GM23248 (cell line): Measurements from ENCODE around the gene SLC25A33. TPM values are rescaled to one million over a fixed set of nuclear protein-coding genes. Genes with fewer than 3 reads are reported as not detected.

Experiments
- DNase-seq: peaks from one replicate; pipeline ENCODE4 v3.0.0-alpha.2; 2015
- H2AFZ ChIP-seq: fragments of 200-600 bp; sonication (generic); 2 replicates; pipeline ENCODE4 v1.6.1; 2016; ENCODE audit warnings: antibody characterized with exemption
- H3F3A ChIP-seq: fragments of 200-600 bp; sonication (generic); 2 replicates; pipeline ENCODE4 v1.6.1; 2016; ENCODE audit warnings: mild to moderate bottlenecking, antibody characterized with exemption, mixed run types; ENCODE audit not compliant: insufficient read depth
- H3K27ac ChIP-seq: fragments of 200-600 bp; sonication (generic); 2 replicates; pipeline ENCODE4 v1.5.1; 2016; ENCODE audit warnings: mild to moderate bottlenecking
- H3K27me3 ChIP-seq: fragments of 200-600 bp; sonication (generic); replicated peaks from 2 replicates; pipeline ENCODE4 v1.6.1; 2016; ENCODE audit warnings: mild to moderate bottlenecking; ENCODE audit not compliant: insufficient read depth
- H3K36me3 ChIP-seq: fragments of 200-600 bp; sonication (generic); 2 replicates; pipeline ENCODE4 v1.6.1; 2016; ENCODE audit warnings: low read depth, mild to moderate bottlenecking
- H3K4me1 ChIP-seq: fragments of 200-600 bp; sonication (generic); 2 replicates; pipeline ENCODE4 v1.6.1; 2016; ENCODE audit warnings: mild to moderate bottlenecking; ENCODE audit not compliant: insufficient read depth
- H3K4me2 ChIP-seq: fragments of 200-600 bp; sonication (generic); one replicate; pipeline ENCODE4 v1.6.1; 2016; ENCODE audit warnings: mild to moderate bottlenecking; ENCODE audit not compliant: unreplicated experiment
- H3K4me3 ChIP-seq: fragments of 200-600 bp; sonication (generic); 2 replicates; pipeline ENCODE4 v1.5.1; 2016; ENCODE audit warnings: mild to moderate bottlenecking
- H3K79me2 ChIP-seq: fragments of 200-600 bp; sonication (generic); 2 replicates; pipeline ENCODE4 v1.6.1; 2016; ENCODE audit warnings: mild to moderate bottlenecking; ENCODE audit not compliant: insufficient read depth
- H3K9ac ChIP-seq: fragments of 200-600 bp; sonication (generic); 2 replicates; pipeline ENCODE4 v1.6.1; 2016; ENCODE audit warnings: mild to moderate bottlenecking
- H3K9me2 ChIP-seq: fragments of 200-600 bp; sonication (generic); 2 replicates; pipeline ENCODE4 v1.6.1; 2016; ENCODE audit warnings: mixed run types, mild to moderate bottlenecking, moderate library complexity; ENCODE audit not compliant: insufficient read depth
- H3K9me3 ChIP-seq: fragments of 200-600 bp; sonication (generic); one replicate; pipeline ENCODE4 v1.6.1; 2017; ENCODE audit warnings: low read depth
- H4K20me1 ChIP-seq: fragments of 200-600 bp; sonication (generic); 2 replicates; pipeline ENCODE4 v1.6.0; 2016; ENCODE audit not compliant: insufficient read depth
- EZH2 ChIP-seq: fragments of 200-600 bp; sonication (generic); IDR thresholded peaks from 2 replicates; pipeline ENCODE4 v1.6.1; 2018; ENCODE audit warnings: antibody characterized with exemption, mild to moderate bottlenecking; ENCODE audit not compliant: insufficient read depth, poor library complexity, severe bottlenecking
- EZH2phosphoT487 ChIP-seq: fragments of 200-600 bp; sonication (generic); IDR thresholded peaks from 2 replicates; pipeline ENCODE4 v1.6.1; 2018; ENCODE audit warnings: antibody characterized with exemption, moderate library complexity, mild to moderate bottlenecking, low read depth; ENCODE audit not compliant: insufficient read depth
- WGBS, 2 experiments: methylation state at CpG; one replicate each; pipeline ENCODE4 v1.1.6; 2015 to 2017; ENCODE audit warnings: low lambda C conversion rate in 2 of 2, low coverage in 1 of 2; ENCODE audit errors: missing lambda C conversion rate in 2 of 2; 5-methylcytosine and 5-hydroxymethylcytosine counted together
- in situ Hi-C: fragments of 300-500 bp; cut with MboI; formaldehyde crosslinking; loops from 2 replicates; pipeline ENCODE4 v1.15.0; 2020
- polyA plus RNA-seq: library from polyadenylated mRNA; unstranded; fragments of >200 nt; fragmentation: Nextera tagmentation; extraction: Ambion mirVana; gene quantifications from 2 replicates; pipeline ENCODE4 v1.2.1, GENCODE V29; 2016
- total RNA-seq: library from RNA; depleted of rRNA; stranded (reverse); fragments of >200 nt; shearing (Covaris generic); gene quantifications from 2 replicates; pipeline ENCODE4 v1.2.3, GENCODE V29; 2014

The SLC25A33 gene
- total and polyA plus RNA-seq, 2 experiments from 2014 or later, result 4.2 to 5.8 TPM

DNA sequence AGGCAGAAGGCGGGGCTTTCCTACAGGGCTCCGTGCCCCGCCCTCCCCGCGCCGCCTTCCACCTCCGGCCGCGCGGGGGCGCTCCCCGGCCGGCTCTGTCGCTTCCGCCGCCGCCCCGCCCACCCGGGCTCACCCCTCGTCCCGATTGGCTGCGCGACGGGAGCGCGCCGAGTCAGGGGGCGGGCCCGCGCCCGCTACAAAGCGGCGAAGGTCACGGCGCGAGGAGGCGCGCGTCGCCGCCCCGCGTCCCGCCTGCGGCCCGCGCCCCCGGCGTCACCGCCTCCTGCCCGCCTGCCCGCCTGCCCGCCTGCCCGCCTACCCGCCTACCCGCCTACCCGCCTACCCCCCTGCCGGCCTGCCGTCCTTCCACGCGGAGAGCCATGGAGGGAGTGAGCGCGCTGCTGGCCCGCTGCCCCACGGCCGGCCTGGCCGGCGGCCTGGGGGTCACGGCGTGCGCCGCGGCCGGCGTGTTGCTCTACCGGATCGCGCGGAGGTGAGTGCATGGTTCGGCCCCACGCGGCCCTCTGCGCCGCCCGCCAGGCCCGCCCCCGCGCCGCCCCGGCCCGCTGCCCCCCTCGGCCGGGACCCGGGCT, 49.4 kb downstream of the SLC25A33 start, which contains the start of gene TMEM201:
Gene TMEM201 (plus strand): TSS at position 361 of the 593 bp plus-strand sequence. CDS start 20 bp downstream, at position 381.
- H2AFZ ChIP-seq, result peak within 1 kb of the TSS; percentile 85
- H3K4me3 ChIP-seq, result peak within 1 kb of the TSS; percentile 76
- DNase-seq, result peak; percentile 97
- peak within 1 kb of the TSS; percentile 67 for H3K9ac ChIP-seq
- H3K27me3 ChIP-seq, result no peaks in the 10 kb centered on the region
- in situ Hi-C loops, result no loop called here
- H3K4me2 ChIP-seq, result peak within 1 kb of the TSS; percentile 87
- H3F3A ChIP-seq, result no peaks in the 10 kb centered on the region
- TF ChIP-seq EZH2phosphoT487 (no peak), EZH2 (no peak)
- no peaks in the 10 kb centered on the region for H3K9me3 ChIP-seq
- no peaks in the 10 kb centered on the region for H4K20me1 ChIP-seq
- 0% methylated on average over 3 to 65 of the region's 94 CpGs for WGBS, 2 experiments
- no peaks in the 10 kb centered on the region for H3K4me1 ChIP-seq
- no peaks in the 10 kb centered on the region for H3K9me2 ChIP-seq
- no peaks in the 10 kb centered on the region for H3K36me3 ChIP-seq
- no peak within 1 kb of the TSS; the same call in 1 of the 2 replicates for H3K27ac ChIP-seq
- peaks cover 30% of the 10 kb centered on the region for H3K79me2 ChIP-seq

DNA sequence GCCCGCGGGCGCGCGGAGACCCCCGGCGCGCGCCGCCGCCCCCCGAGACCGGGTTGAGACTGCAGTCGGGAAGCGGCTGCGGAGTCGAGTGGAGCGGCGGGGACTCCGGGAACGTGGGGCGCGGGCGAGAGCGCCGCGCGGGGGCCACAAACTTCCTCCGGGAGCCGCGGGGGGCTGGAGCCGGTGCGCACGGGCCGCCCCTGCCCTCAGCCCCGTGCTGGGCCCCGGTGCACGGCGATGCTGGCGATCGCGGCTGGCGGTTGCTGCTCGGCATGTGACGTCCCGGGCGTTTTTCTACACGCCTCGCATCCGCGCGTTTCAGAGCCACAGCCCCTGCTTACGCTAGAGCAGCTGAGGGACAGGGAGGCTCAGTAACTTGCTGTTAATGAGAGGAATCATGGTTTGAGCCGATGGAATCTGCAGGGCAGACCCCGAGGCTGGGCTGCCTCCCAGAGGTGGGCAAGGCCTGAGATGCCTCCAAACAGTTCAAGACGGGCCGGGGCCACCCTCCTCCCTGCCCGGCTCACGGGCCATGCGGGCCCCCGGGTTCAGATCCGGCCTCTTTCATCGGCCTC, 50.0 kb downstream of the SLC25A33 start:
- Histone ChIP-seq H3F3A (no peaks in the 10 kb centered on the region), H3K4me3 (peak overlapping the region; percentile 76), H3K4me1 (no peaks in the 10 kb centered on the region), H3K9me2 (no peaks in the 10 kb centered on the region), H3K79me2 (peaks cover 30% of the 10 kb centered on the region), H3K9ac (peak overlapping the region; percentile 67), H3K9me3 (no peaks in the 10 kb centered on the region), H3K4me2 (peak overlapping the region; percentile 87), H4K20me1 (no peaks in the 10 kb centered on the region), H2AFZ (peak overlapping the region; percentile 81), H3K27me3 (no peaks in the 10 kb centered on the region), H3K36me3 (no peaks in the 10 kb centered on the region), H3K27ac (no peak overlapping the region; the same call in 1 of the 2 replicates)
- 2 to 3% methylated on average over 50 to 58 of the region's 63 CpGs for WGBS, 2 experiments
- TF ChIP-seq EZH2 (no peak), EZH2phosphoT487 (no peak)
- DNase-seq, result peak; percentile 67
- in situ Hi-C loops, result no loop called here

DNA sequence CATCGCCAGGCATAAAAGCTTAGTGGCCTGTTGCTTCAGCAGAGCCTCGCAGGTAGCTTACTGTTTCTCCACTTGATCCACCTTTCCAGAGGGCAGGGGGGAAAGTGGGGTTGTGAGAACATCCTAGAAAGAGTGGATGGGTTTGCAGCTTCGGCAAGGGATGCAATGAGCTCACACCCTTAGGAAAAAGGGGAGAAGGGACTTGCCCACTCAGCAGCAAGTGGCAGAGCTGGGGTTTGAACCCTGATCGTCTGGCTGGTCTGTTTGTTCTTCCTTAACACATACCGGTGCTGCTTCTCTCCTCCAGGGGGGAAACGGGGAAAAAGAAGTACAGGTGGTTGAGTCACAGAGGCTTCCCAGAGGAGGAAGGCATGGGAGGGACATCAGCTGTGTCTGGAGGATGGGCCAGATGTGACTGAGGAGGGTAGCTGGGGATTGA, 50.5 kb downstream of the SLC25A33 start:
- Histone ChIP-seq H3K9me2 (no peaks in the 10 kb centered on the region), H3K4me2 (peak overlapping the region; percentile 87), H3K27me3 (no peaks in the 10 kb centered on the region), H3K9ac (peak overlapping the region; percentile 67), H3K4me3 (peak overlapping the region; percentile 76), H3F3A (no peaks in the 10 kb centered on the region), H4K20me1 (no peaks in the 10 kb centered on the region), H3K4me1 (no peaks in the 10 kb centered on the region), H3K9me3 (no peaks in the 10 kb centered on the region), H2AFZ (peak overlapping the region; percentile 81), H3K36me3 (no peaks in the 10 kb centered on the region), H3K79me2 (peaks cover 30% of the 10 kb centered on the region), H3K27ac (no peak overlapping the region)
- in situ Hi-C loops, result no loop called here
- TF ChIP-seq EZH2, result no peak
- WGBS, 2 experiments, result 24 to 29% methylated on average over 6 of the region's 6 CpGs
- DNase-seq, result peak; percentile 38

DNA sequence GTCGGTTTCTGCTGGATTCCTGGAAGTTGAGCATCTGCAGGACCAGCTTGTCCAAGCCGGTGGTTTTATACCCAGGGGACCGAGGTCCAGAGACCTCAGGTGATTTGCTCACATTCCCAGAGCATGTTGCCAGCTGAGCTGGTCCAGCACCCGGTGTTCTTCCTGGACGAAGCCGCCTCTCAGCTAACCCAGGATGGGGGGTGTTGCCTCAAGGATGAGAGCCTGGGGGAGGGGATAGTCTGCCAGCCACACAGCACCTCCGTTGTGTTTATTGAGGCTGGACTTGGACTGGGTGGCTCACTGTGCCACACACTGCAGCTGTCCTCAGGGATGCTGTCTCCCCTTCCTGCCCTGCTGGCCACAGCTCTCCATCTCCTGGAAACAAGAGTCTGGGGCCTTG, 50.9 kb downstream of the SLC25A33 start:
- peak overlapping the region; percentile 76 for H3K4me3 ChIP-seq
- H3K4me1 ChIP-seq, result no peaks in the 10 kb centered on the region
- in situ Hi-C loops, result no loop called here
- no peaks in the 10 kb centered on the region for H3K9me2 ChIP-seq
- H3K9ac ChIP-seq, result no peak overlapping the region; the same call in 1 of the 2 replicates
- H3K79me2 ChIP-seq, result peaks cover 30% of the 10 kb centered on the region
- no peaks in the 10 kb centered on the region for H4K20me1 ChIP-seq
- H3K27ac ChIP-seq, result no peak overlapping the region
- peak overlapping the region; percentile 87 for H3K4me2 ChIP-seq
- TF ChIP-seq EZH2 (no peak), EZH2phosphoT487 (no peak)
- no peak overlapping the region for H2AFZ ChIP-seq
- no peak for DNase-seq
- H3K27me3 ChIP-seq, result no peaks in the 10 kb centered on the region
- H3K36me3 ChIP-seq, result no peaks in the 10 kb centered on the region
- WGBS, 2 experiments, result 96 to 97% methylated on average over 7 of the region's 7 CpGs
- H3F3A ChIP-seq, result no peaks in the 10 kb centered on the region
- H3K9me3 ChIP-seq, result no peaks in the 10 kb centered on the region
